B cell (primary cell): ENCODE data around the gene CACNA2D3. TPM values are rescaled to one million over a fixed set of nuclear protein-coding genes. Genes with fewer than 3 reads are reported as not detected.

Experiments used
- ATAC-seq: fragments of 200-7000 bp; cut with Tn5 transposase; one replicate; pipeline ENCODE4 v1.10.0; 2021; ENCODE audit warnings: low read depth, mild to moderate bottlenecking, moderate number of reproducible peaks, moderate library complexity
- CTCF ChIA-PET: fragments of 350-600 bp; sonication (Branson Sonifier 250); formaldehyde crosslinking; loops from one replicate; lab custom pipeline; 2021; ENCODE audit warnings: antibody characterized with exemption, inconsistent platforms; lab: Charles Lee
- POLR2A ChIA-PET: fragments of 350-600 bp; sonication (Branson Sonifier 250); formaldehyde crosslinking; loops from one replicate; lab custom pipeline; 2021; ENCODE audit warnings: antibody characterized with exemption; lab: Charles Lee
- DNase-seq: peaks from one replicate; pipeline ENCODE4 v3.0.0; 2013
- H2AFZ ChIP-seq: 2 replicates; pipeline ENCODE4 v1.6.1; 2012; ENCODE audit warnings: mild to moderate bottlenecking, low read depth, low read length; ENCODE audit not compliant: insufficient read depth, poor library complexity, severe bottlenecking
- H3K27ac ChIP-seq, 2 donors: 1 replicate in 1 of 2; 2 replicates in 1 of 2; pipeline ENCODE4 v1.5.1; 2012 to 2013; ENCODE audit warnings: low read length in 2 of 2, mild to moderate bottlenecking in 2 of 2, moderate library complexity in 1 of 2
- H3K27me3 ChIP-seq, 4 experiments: fragments of 200-600 bp in 1 of 4; sonication (generic) in 1 of 4; replicated peaks in 1 of 4; 1 replicate in 2 of 4; 2 replicates in 2 of 4; pipeline versions ENCODE4 v1.6.1 to v1.7.0; 2013 to 2016; ENCODE audit warnings: low read length in 3 of 4, mild to moderate bottlenecking in 2 of 4, mixed read lengths in 1 of 4, moderate library complexity in 1 of 4; ENCODE audit not compliant: insufficient read depth in 4 of 4, control insufficient read depth in 3 of 4; ENCODE audit errors: control extremely low read depth in 1 of 4
- H3K36me3 ChIP-seq, 2 experiments: replicated peaks in 1 of 2; 1 replicate in 1 of 2; 2 replicates in 1 of 2; pipeline versions ENCODE4 v1.6.1 to v1.7.1; 2013; ENCODE audit warnings: low read length in 1 of 2; ENCODE audit not compliant: insufficient read depth in 2 of 2, control insufficient read depth in 1 of 2; ENCODE audit errors: control extremely low read depth in 1 of 2, extremely low read depth in 1 of 2
- H3K4me1 ChIP-seq, 2 donors: fragments of 200-600 bp in 1 of 2; sonication (generic) in 1 of 2; 1 replicate in 1 of 2; 2 replicates in 1 of 2; pipeline versions ENCODE4 v1.5.1 to v1.6.1; 2013 to 2017; ENCODE audit warnings: low read length in 2 of 2; ENCODE audit not compliant: control insufficient read depth in 2 of 2, insufficient read depth in 2 of 2
- H3K4me2 ChIP-seq: replicated peaks from 2 replicates; pipeline ENCODE3; 2012; ENCODE audit warnings: mild to moderate bottlenecking, low read depth, low read length; ENCODE audit not compliant: poor library complexity, severe bottlenecking
- H3K4me3 ChIP-seq, 5 experiments: fragments of 200-600 bp in 1 of 5; sonication (generic) in 1 of 5; 1 replicate in 3 of 5; 2 replicates in 2 of 5; pipeline versions ENCODE4 v1.5.1 to v1.7.0; 2011 to 2016; ENCODE audit warnings: low read length in 4 of 5, mild to moderate bottlenecking in 4 of 5, low read depth in 2 of 5, control low read depth in 1 of 5, moderate library complexity in 1 of 5; ENCODE audit not compliant: insufficient read depth in 1 of 5; ENCODE audit errors: control extremely low read depth in 1 of 5, extremely low read depth in 1 of 5
- H3K79me2 ChIP-seq: fragments of 200-600 bp; sonication (generic); one replicate; pipeline ENCODE4 v1.6.0; 2016; ENCODE audit warnings: low read length; ENCODE audit not compliant: control insufficient read depth, insufficient read depth
- H3K9ac ChIP-seq: fragments of 200-600 bp; sonication (generic); 2 replicates; pipeline ENCODE4 v1.6.1; 2017; ENCODE audit warnings: mild to moderate bottlenecking, low read length, moderate library complexity
- H3K9me3 ChIP-seq, 3 donors: one replicate each; pipeline versions ENCODE4 v1.6.1 to v1.7.1; 2013; ENCODE audit warnings: low read length in 2 of 3; ENCODE audit not compliant: control insufficient read depth in 2 of 3, insufficient read depth in 1 of 3; ENCODE audit errors: control extremely low read depth in 1 of 3
- H4K20me1 ChIP-seq: 2 replicates; pipeline ENCODE4 v1.6.0; 2012; ENCODE audit warnings: mild to moderate bottlenecking, low read length; ENCODE audit not compliant: insufficient read depth, control insufficient read depth, poor library complexity, severe bottlenecking
- H3K27ac Mint-ChIP-seq: one replicate; pipeline ENCODE4 v1.8.0; 2021; ENCODE audit warnings: mixed read lengths
- H3K27me3 Mint-ChIP-seq: one replicate; pipeline ENCODE4 v1.8.0; 2021; ENCODE audit warnings: mixed read lengths
- H3K4me1 Mint-ChIP-seq: one replicate; pipeline ENCODE4 v1.8.0; 2021; ENCODE audit warnings: mixed read lengths
- H3K4me3 Mint-ChIP-seq: one replicate; pipeline ENCODE4 v1.8.0; 2021; ENCODE audit warnings: mixed read lengths
- H3K9me3 Mint-ChIP-seq: one replicate; pipeline ENCODE4 v1.8.0; 2022; ENCODE audit warnings: mixed read lengths; ENCODE audit not compliant: insufficient read depth
- EZH2 ChIP-seq: IDR thresholded peaks from 2 replicates; pipeline ENCODE4 v1.6.1; 2012; ENCODE audit warnings: borderline replicate concordance, low read depth, mild to moderate bottlenecking, moderate library complexity, low read length; ENCODE audit not compliant: insufficient read depth, poor library complexity, severe bottlenecking
- WGBS: methylation state at CpG from one replicate; pipeline ENCODE4 v1.1.5; 2013; ENCODE audit warnings: missing lambda C conversion rate; ENCODE audit not compliant: insufficient coverage; 5-methylcytosine and 5-hydroxymethylcytosine counted together
- intact Hi-C: fragments of 100-400 bp; cut with micrococcal nuclease; formaldehyde crosslinking; loops from one replicate; pipeline ENCODE4 v1.10.0; 2022
- polyA plus RNA-seq: library from polyadenylated mRNA; depleted of rRNA; stranded (reverse); fragments of >200 nt; gene quantifications from 2 replicates; pipeline ENCODE4 v1.2.3, GENCODE V29; 2012
- total RNA-seq, 2 donors: library from RNA; stranded (reverse); fragments of 120-200 nt in 1 of 2; gene quantifications; 1 replicate in 1 of 2; 2 replicates in 1 of 2; pipeline versions ENCODE4 v1.2.3 to v1.2.4, GENCODE V29; 2013 to 2022
- TF ChIP-seq, protein P1 (sequence below): fragments of 200-600 bp; IDR thresholded peaks from one replicate; pipeline ENCODE4 v1.8.0; 2022; ENCODE audit warnings: antibody characterized with exemption, mild to moderate bottlenecking

CACNA2D3 gene
- total and polyA plus RNA-seq, 2 donors (not counting 1 experiment from before 2014, with no cell fraction given) = not detected

DNA sequence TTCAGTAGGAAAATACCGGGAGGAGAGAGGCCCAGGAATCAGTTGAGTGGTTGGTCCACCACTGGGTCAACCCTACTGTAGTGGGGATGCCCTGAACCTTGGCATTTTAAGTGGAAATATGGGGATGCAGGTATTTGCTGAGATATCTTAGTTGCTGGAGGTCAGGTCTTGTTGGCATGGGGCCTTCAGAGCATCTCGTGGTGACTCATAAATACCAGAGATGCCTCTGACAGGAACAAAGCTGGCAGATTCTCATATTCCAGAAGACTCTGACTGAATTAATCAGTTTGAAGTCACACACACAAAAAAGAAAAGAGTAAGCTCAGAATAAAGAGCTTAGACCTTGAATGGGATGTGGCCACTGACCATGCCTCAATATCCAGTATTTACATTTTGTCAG, 91.6 kb downstream of the CACNA2D3 start:
- no peak overlapping the region for H3K27ac ChIP-seq
- no peaks in the 10 kb centered on the region for H3K27me3 Mint-ChIP-seq
- no peak overlapping the region for H2AFZ ChIP-seq
- peaks cover 2% of the 10 kb centered on the region for H3K9me3 Mint-ChIP-seq
- H3K79me2 ChIP-seq = no peaks in the 10 kb centered on the region
- ATAC-seq (no peak), DNase-seq (no peak)
- TF ChIP-seq EZH2 = no peak
- TF ChIP-seq, protein P1, sequence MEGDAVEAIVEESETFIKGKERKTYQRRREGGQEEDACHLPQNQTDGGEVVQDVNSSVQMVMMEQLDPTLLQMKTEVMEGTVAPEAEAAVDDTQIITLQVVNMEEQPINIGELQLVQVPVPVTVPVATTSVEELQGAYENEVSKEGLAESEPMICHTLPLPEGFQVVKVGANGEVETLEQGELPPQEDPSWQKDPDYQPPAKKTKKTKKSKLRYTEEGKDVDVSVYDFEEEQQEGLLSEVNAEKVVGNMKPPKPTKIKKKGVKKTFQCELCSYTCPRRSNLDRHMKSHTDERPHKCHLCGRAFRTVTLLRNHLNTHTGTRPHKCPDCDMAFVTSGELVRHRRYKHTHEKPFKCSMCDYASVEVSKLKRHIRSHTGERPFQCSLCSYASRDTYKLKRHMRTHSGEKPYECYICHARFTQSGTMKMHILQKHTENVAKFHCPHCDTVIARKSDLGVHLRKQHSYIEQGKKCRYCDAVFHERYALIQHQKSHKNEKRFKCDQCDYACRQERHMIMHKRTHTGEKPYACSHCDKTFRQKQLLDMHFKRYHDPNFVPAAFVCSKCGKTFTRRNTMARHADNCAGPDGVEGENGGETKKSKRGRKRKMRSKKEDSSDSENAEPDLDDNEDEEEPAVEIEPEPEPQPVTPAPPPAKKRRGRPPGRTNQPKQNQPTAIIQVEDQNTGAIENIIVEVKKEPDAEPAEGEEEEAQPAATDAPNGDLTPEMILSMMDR = no peak
- no peaks in the 10 kb centered on the region for H3K36me3 ChIP-seq
- intact Hi-C loops = no loop called here
- H3K4me3 ChIP-seq = no peak overlapping the region
- no peaks in the 10 kb centered on the region for H3K27me3 ChIP-seq
- no peak overlapping the region for H3K27ac Mint-ChIP-seq
- H3K9me3 ChIP-seq = peaks cover 0 to 3% (median 0%) of the 10 kb centered on the region in 3 donors
- H3K4me1 ChIP-seq = no peaks in the 10 kb centered on the region
- 86% methylated on average over 2 of the region's 2 CpGs for WGBS
- POLR2A ChIA-PET = no interaction called here
- no peaks in the 10 kb centered on the region for H4K20me1 ChIP-seq
- no peak overlapping the region for H3K9ac ChIP-seq
- no peaks in the 10 kb centered on the region for H3K4me1 Mint-ChIP-seq
- H3K4me3 Mint-ChIP-seq = no peak overlapping the region
- CTCF ChIA-PET = no interaction called here
- H3K4me2 ChIP-seq = no peak overlapping the region

DNA sequence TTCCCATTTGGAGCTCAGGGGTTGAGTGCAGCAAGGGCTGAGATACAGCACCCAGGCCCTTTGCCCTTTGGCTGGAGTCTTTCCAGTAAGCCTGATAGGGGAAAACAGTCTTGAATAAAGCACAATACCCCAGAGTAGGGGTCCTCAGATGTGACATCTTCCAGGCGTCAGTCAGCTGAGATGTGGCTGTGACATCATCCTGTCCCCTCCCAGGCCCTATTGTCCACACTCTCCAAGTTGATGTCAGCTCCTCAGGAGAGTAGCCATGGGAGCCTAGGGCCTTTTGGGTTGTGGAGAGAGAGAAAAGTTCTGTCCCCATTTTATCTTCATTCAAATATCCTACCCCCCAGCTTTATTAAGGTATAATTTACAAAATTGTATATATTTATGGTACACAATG, 92.5 kb downstream of the CACNA2D3 start:
- H3K9me3 ChIP-seq = peaks cover 0 to 3% (median 0%) of the 10 kb centered on the region in 3 donors
- H3K4me1 ChIP-seq = no peaks in the 10 kb centered on the region
- H3K36me3 ChIP-seq = no peaks in the 10 kb centered on the region
- no peak for DNase-seq
- POLR2A ChIA-PET = no interaction called here
- Mint-ChIP-seq H3K9me3 (peaks cover 2% of the 10 kb centered on the region), H3K27ac (no peak overlapping the region), H3K4me1 (no peaks in the 10 kb centered on the region), H3K4me3 (no peak overlapping the region), H3K27me3 (no peaks in the 10 kb centered on the region)
- no peaks in the 10 kb centered on the region for H3K79me2 ChIP-seq
- intact Hi-C loops = no loop called here
- CTCF ChIA-PET = no interaction called here
- no peak for TF ChIP-seq EZH2
- TF ChIP-seq, protein P1 = no peak
- H3K4me3 ChIP-seq = no peak overlapping the region
- H3K27ac ChIP-seq = no peak overlapping the region
- no peaks in the 10 kb centered on the region for H4K20me1 ChIP-seq
- 100% methylated on average over 1 of the region's 1 CpG for WGBS
- no peaks in the 10 kb centered on the region for H3K27me3 ChIP-seq
- no peak overlapping the region for H2AFZ ChIP-seq
- no peak for ATAC-seq
- no peak overlapping the region for H3K9ac ChIP-seq
- H3K4me2 ChIP-seq = no peak overlapping the region
